GM13976 (cell line): ENCODE results near the gene KCNMA1.

Experiments
- DNase-seq: peaks from one replicate; pipeline ENCODE4 v3.0.0; 2012; ENCODE audit warnings: low spot score
- CTCF ChIP-seq: IDR thresholded peaks from 2 replicates; pipeline ENCODE4 v1.5.1; 2012; ENCODE audit warnings: borderline replicate concordance, mild to moderate bottlenecking; ENCODE audit not compliant: insufficient read depth; ENCODE audit errors: extremely low read depth, missing control alignments, control extremely low read depth
- in situ Hi-C: fragments of 300-500 bp; cut with MboI; formaldehyde crosslinking; loops from one replicate; pipeline ENCODE4 v1.12.0; 2022; ENCODE audit warnings: low sequenced_read_pairs, mixed read lengths, inconsistent platforms; ENCODE audit not compliant: unreplicated experiment

Gene KCNMA1

GRCh38 chr10:77588886-77589285, 48.7 kb downstream of the KCNMA1 start:
- in situ Hi-C loops, result no loop called here
- no peak for DNase-seq
- TF ChIP-seq CTCF, result no peak

GRCh38 chr10:77587416-77587790, 50.2 kb downstream of the KCNMA1 start:
- in situ Hi-C loops, result no loop called here
- TF ChIP-seq CTCF, result no peak
- DNase-seq, result no peak

- in situ Hi-C loops, result no loop called here
- no peak for TF ChIP-seq CTCF
- DNase-seq, result no peak
Measured at GRCh38 chr10:77586719-77587415, 50.7 kb downstream of the KCNMA1 start.

- in situ Hi-C loops, result no loop called here
- no peak for DNase-seq
- TF ChIP-seq CTCF, result no peak
Measured at GRCh38 chr10:77584938-77585337, 52.7 kb downstream of the KCNMA1 start.

DNA sequence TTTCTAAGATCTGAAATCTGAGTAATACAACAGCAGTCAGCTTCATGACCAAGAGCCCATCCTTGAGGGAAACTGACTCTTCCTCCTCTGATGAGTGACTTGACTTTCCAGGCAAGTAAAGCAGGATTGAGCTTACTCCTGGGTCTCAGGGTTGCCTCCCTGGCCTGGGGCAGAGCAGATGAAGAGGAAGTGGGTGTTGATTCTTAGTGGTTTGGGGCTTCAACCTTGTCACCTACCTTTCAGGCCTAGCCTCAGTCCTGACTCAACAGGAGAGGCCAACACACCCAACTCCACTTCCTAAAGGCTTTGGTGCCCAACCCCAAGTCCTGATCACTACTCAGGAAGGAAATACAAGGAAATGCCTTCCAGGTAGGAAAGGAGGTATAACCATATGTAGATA, 54.1 kb downstream of the KCNMA1 start:
- in situ Hi-C loops, result no loop called here
- no peak for DNase-seq
- no peak for TF ChIP-seq CTCF

- no peak for DNase-seq
- in situ Hi-C loops, result no loop called here
- TF ChIP-seq CTCF, result no peak
Measured at GRCh38 chr10:77582710-77583115, 54.9 kb downstream of the KCNMA1 start.
